GM20000 (cell line): ENCODE results near the gene REV3L.

Experiments
- DNase-seq: peaks from one replicate; pipeline ENCODE4 v3.0.0; 2012; ENCODE audit warnings: low spot score
- TF ChIP-seq, protein P1 (sequence below): IDR thresholded peaks from 2 replicates; pipeline ENCODE4 v1.5.1; 2012; ENCODE audit warnings: mild to moderate bottlenecking, control low read depth; ENCODE audit errors: extremely low read depth, missing control alignments

The REV3L gene

DNA sequence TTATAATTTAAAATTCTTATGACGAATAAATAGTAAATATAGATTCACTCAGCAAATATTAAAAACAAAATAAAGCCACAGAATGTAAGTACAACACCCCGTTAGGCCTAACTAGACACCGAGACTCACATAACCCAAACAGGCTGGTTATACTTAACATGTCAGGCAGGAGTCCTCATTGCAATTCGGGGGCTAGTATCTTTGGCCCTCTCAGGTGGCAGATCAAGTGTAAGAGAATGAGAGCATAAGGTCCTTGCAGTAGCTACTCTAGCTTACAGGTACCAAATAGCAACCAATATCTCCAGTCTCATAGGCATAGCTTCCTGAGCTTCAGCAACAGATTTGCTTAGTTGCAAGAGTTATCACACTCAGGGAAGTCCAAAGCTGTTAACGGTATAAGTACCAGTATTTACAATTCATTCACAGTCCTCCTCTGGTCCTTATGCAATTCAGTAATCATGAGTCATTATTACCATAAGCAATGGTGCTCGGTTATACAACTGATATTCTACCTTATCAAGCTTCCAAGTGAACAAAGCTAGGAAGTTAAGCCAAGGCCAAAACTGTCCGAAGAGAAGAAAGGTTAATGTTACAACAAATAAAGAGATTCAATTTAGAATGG is 20.1 kb downstream of the REV3L start:
- no peak for DNase-seq
- TF ChIP-seq, protein P1, sequence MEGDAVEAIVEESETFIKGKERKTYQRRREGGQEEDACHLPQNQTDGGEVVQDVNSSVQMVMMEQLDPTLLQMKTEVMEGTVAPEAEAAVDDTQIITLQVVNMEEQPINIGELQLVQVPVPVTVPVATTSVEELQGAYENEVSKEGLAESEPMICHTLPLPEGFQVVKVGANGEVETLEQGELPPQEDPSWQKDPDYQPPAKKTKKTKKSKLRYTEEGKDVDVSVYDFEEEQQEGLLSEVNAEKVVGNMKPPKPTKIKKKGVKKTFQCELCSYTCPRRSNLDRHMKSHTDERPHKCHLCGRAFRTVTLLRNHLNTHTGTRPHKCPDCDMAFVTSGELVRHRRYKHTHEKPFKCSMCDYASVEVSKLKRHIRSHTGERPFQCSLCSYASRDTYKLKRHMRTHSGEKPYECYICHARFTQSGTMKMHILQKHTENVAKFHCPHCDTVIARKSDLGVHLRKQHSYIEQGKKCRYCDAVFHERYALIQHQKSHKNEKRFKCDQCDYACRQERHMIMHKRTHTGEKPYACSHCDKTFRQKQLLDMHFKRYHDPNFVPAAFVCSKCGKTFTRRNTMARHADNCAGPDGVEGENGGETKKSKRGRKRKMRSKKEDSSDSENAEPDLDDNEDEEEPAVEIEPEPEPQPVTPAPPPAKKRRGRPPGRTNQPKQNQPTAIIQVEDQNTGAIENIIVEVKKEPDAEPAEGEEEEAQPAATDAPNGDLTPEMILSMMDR = no peak

DNA sequence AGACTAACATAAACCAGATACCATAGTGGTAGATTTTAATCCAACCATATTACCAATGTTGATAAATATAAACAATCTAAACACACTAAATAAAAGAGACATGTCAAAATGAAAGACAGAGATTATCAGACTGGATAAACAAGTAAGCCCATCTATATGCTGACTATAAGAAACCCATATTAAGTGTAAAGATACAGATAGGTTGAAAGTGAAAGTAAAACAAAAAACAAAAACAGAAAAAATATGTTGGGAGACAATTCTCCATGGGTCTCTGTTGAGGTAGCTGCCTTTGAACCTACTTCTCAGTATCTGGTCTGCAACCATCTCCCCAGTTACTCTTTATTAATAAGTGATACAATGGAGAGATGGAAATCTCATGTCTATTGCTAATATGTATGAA is 21.2 kb downstream of the REV3L start:
- TF ChIP-seq, protein P1 = no peak
- DNase-seq = no peak

DNA sequence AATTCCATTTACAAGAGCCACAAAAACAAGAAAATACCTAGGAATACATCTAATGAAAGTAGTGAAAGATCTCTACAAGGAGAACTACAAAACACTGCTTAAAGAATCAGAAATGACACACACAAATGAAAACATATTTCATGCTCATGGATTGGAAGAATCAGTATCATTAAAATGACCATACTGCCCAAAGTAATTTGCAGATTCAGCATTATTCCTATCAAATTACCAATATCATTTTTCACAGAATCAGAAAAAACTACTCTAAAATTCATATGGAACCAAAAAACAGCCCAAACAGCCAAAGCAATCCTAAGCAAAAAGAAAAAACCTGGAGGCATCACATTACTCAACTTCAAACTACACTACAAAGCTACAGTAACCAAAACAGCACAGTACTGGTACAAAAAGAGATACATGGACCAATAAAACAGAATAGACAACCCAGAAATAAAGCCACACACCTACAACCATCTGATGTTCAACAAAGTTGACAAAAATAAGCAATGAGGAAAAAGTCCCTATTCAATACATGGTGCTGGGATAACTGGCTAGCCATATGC is 24.3 kb downstream of the REV3L start:
- TF ChIP-seq, protein P1 = no peak
- no peak for DNase-seq

DNA sequence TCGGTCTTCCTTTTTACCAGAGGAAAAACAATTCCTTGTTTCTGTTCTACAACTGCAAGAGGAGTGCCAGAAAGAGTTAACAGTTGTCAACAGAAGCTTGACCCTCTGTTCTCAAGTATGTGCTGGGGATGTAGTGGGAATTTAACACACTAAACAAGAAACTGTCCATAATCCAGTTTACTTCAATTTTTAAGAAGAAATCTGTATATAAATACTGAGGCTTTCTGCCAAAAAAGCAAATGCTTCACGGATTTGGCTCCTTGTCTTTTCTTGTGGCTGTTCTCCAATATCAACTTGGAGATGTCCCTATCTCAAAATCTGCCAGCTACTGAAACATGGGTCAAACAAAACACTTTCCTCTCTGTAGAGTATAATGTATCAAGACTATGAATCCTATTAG is 26.8 kb downstream of the REV3L start:
- TF ChIP-seq, protein P1 = no peak
- DNase-seq = no peak

DNA sequence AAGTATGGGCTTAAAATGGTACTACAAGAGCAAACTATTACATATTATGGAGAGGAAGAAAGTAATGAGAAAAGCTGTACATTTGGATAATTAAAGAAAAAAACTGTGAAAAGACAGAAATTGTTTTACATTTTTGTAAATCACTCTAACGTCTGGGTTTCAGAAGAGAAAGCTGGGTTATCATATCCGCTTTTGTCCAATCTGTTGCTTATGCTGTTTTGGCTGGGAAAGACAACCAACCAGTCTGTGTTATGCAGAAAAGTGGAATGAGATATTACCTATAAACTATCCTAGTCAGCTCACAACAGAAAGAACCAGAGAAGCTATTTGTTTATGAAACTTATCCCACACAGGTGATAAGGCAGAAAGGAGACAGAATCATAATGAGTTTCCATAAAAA is 32.4 kb downstream of the REV3L start:
- no peak for DNase-seq

DNA sequence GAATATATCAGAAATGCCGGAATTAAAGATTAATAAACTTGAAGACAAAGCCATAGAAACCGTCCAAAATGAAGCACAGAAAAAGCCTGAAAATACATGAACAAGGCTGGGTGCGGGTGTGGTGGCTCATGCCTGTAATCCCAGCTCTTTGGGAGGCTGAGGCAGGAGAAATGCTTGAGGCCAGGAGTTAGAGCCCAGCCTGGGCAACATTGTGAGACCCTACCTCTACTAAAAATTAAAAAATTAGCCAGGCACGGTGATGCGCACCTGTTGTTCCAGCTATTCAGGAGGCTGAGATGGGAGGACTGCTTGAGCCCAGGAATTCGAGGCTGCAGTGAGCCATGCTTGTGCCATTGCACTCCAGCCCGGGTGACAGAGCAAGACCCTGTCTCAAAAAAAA is 32.9 kb downstream of the REV3L start:
- TF ChIP-seq, protein P1 = no peak
- no peak for DNase-seq

More for the DNA sequence above, 32.4 kb downstream of the REV3L start:
- TF ChIP-seq, protein P1 = no peak

DNA sequence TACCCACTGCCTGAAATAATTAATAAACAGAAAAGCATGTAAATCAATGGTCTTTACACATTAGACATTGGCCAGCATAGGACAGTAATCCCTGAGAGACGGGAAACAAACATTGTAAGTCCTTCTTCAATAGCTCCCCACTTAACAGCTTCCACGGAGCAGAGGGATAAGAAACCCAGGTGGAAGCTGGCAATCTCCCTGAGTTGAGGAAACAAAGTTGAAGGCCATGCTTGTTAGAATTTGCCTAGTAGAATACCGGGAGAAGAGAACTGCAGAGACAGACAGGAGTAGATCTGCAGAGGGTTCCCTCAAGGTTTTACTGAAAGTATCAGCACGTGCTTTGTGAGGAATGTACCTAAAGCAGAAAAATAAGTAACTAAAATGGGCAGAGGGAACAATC is 33.9 kb downstream of the REV3L start:
- DNase-seq = no peak
- TF ChIP-seq, protein P1 = no peak
